Naive B cell (primary cell): ENCODE measurements around the gene SLC66A3. TPM values are rescaled to one million over a fixed set of nuclear protein-coding genes. Genes with fewer than 3 reads are reported as not detected.
A peak's percentile ranks its signal among the peaks of the same experiment; 100 is the strongest.

Source experiments
- ATAC-seq, 2 donors: fragments of 150-1000 bp; cut with Tn5 transposase; 2 replicates each; pipeline ENCODE4 v1.10.0; 2021; ENCODE audit warnings: low read depth in 2 of 2, mild to moderate bottlenecking in 2 of 2, moderate library complexity in 2 of 2
- DNase-seq: peaks from one replicate; pipeline ENCODE4 v3.0.0; 2022
- H3K27ac Mint-ChIP-seq, 6 donors: one replicate each; pipeline ENCODE4 v1.8.0; 2020 to 2022; ENCODE audit warnings: mild to moderate bottlenecking in 6 of 6, mixed read lengths in 6 of 6, moderate library complexity in 5 of 6, inconsistent platforms in 2 of 6
- H3K27me3 Mint-ChIP-seq, 3 donors: one replicate each; pipeline ENCODE4 v1.8.0; 2021 to 2022; ENCODE audit warnings: mixed read lengths in 3 of 3, mild to moderate bottlenecking in 1 of 3
- H3K36me3 Mint-ChIP-seq, 2 donors: one replicate each; pipeline ENCODE4 v1.8.0; 2020 to 2022; ENCODE audit warnings: mixed read lengths in 2 of 2, inconsistent platforms in 1 of 2, mild to moderate bottlenecking in 1 of 2
- H3K4me1 Mint-ChIP-seq, 3 donors: one replicate each; pipeline ENCODE4 v1.8.0; 2020 to 2022; ENCODE audit warnings: mixed read lengths in 3 of 3, inconsistent platforms in 1 of 3, mild to moderate bottlenecking in 1 of 3, moderate library complexity in 1 of 3
- H3K4me3 Mint-ChIP-seq, 8 donors: one replicate each; pipeline ENCODE4 v1.8.0; 2020 to 2022; ENCODE audit warnings: mild to moderate bottlenecking in 8 of 8, mixed read lengths in 8 of 8, moderate library complexity in 8 of 8, inconsistent platforms in 2 of 8
- H3K9me3 Mint-ChIP-seq, 7 donors: one replicate each; pipeline ENCODE4 v1.8.0; 2020 to 2022; ENCODE audit warnings: mixed read lengths in 7 of 7, mild to moderate bottlenecking in 5 of 7, inconsistent platforms in 2 of 7, moderate library complexity in 1 of 7
- polyA plus RNA-seq, 6 donors: library from polyadenylated mRNA; unstranded; fragments of 300-500 nt; fragmentation: Illumina TruSeq; gene quantifications; one replicate each; pipeline ENCODE4 v1.2.3, GENCODE V29; 2021; ENCODE audit warnings: low read depth in 6 of 6

SLC66A3 gene
- polyA plus RNA-seq, 6 donors from 2014 or later, result 40.3 to 85.1 (median 43.9) TPM

- no peak for ATAC-seq
- Mint-ChIP-seq H3K4me3 (no peak overlapping the region), H3K36me3 (peaks cover 0 to 22% of the 10 kb centered on the region in 2 donors), H3K4me1 (peaks cover 4 to 7% (median 6%) of the 10 kb centered on the region in 3 donors), H3K9me3 (no peaks in the 10 kb centered on the region), H3K27me3 (no peaks in the 10 kb centered on the region), H3K27ac (no peak overlapping the region)
- DNase-seq, result no peak
Observed at GRCh38 chr2:11179196-11179595, 23.9 kb downstream of the SLC66A3 start.

GRCh38 chr2:11179899-11180298 is 24.6 kb downstream of the SLC66A3 start:
- Mint-ChIP-seq H3K4me1 (peaks cover 4 to 7% (median 6%) of the 10 kb centered on the region in 3 donors), H3K9me3 (no peaks in the 10 kb centered on the region), H3K27me3 (no peaks in the 10 kb centered on the region), H3K36me3 (peaks cover 0 to 22% of the 10 kb centered on the region in 2 donors), H3K4me3 (no peak overlapping the region), H3K27ac (peak overlapping the region in 1 of 6 donors; percentile 49)
- no peak for ATAC-seq
- DNase-seq, result no peak

- Mint-ChIP-seq H3K27me3 (no peaks in the 10 kb centered on the region), H3K27ac (no peak overlapping the region), H3K9me3 (no peaks in the 10 kb centered on the region), H3K4me3 (no peak overlapping the region), H3K4me1 (no peaks in the 10 kb centered on the region), H3K36me3 (peaks cover 0 to 22% of the 10 kb centered on the region in 2 donors)
- ATAC-seq (no peak), DNase-seq (no peak)
Observed at GRCh38 chr2:11180653-11181052, 25.4 kb downstream of the SLC66A3 start.

- H3K36me3 Mint-ChIP-seq, result peaks cover 10 to 26% of the 10 kb centered on the region in 2 donors
- no peaks in the 10 kb centered on the region for H3K4me1 Mint-ChIP-seq
- H3K27me3 Mint-ChIP-seq, result no peaks in the 10 kb centered on the region
- H3K27ac Mint-ChIP-seq, result no peak overlapping the region
- DNase-seq (no peak), ATAC-seq (no peak)
- H3K9me3 Mint-ChIP-seq, result no peaks in the 10 kb centered on the region
- H3K4me3 Mint-ChIP-seq, result no peak overlapping the region
Observed at GRCh38 chr2:11182951-11183350, 27.7 kb downstream of the SLC66A3 start.

GRCh38 chr2:11186145-11186544 is 30.9 kb downstream of the SLC66A3 start:
- Mint-ChIP-seq H3K27me3 (no peaks in the 10 kb centered on the region), H3K9me3 (no peaks in the 10 kb centered on the region), H3K4me3 (no peak overlapping the region), H3K27ac (no peak overlapping the region), H3K36me3 (peaks cover 10 to 16% of the 10 kb centered on the region in 2 donors), H3K4me1 (no peaks in the 10 kb centered on the region)
- ATAC-seq, result no peak
- DNase-seq, result no peak

GRCh38 chr2:11187083-11187619 is 31.9 kb downstream of the SLC66A3 start:
- Mint-ChIP-seq H3K4me1 (no peaks in the 10 kb centered on the region), H3K27ac (no peak overlapping the region), H3K9me3 (no peaks in the 10 kb centered on the region), H3K27me3 (no peaks in the 10 kb centered on the region), H3K36me3 (peaks cover 10 to 16% of the 10 kb centered on the region in 2 donors), H3K4me3 (no peak overlapping the region)
- DNase-seq (no peak), ATAC-seq (no peak)

GRCh38 chr2:11187731-11188130 is 32.5 kb downstream of the SLC66A3 start:
- no peak for ATAC-seq
- DNase-seq, result no peak
- Mint-ChIP-seq H3K4me3 (no peak overlapping the region), H3K27ac (no peak overlapping the region), H3K4me1 (no peaks in the 10 kb centered on the region), H3K27me3 (no peaks in the 10 kb centered on the region), H3K9me3 (no peaks in the 10 kb centered on the region), H3K36me3 (peaks cover 11 to 16% of the 10 kb centered on the region in 2 donors)

GRCh38 chr2:11196246-11196645 is 41.0 kb downstream of the SLC66A3 start:
- no peaks in the 10 kb centered on the region for H3K9me3 Mint-ChIP-seq
- no peaks in the 10 kb centered on the region for H3K4me1 Mint-ChIP-seq
- H3K27me3 Mint-ChIP-seq, result no peaks in the 10 kb centered on the region
- DNase-seq (no peak), ATAC-seq (no peak)
- H3K27ac Mint-ChIP-seq, result peak overlapping the region in 1 of 6 donors; percentile 76
- H3K36me3 Mint-ChIP-seq, result peaks cover 17 to 30% of the 10 kb centered on the region in 2 donors
- no peak overlapping the region for H3K4me3 Mint-ChIP-seq

- Mint-ChIP-seq H3K27me3 (no peaks in the 10 kb centered on the region), H3K4me3 (no peak overlapping the region), H3K9me3 (no peaks in the 10 kb centered on the region), H3K36me3 (peaks cover 8 to 23% of the 10 kb centered on the region in 2 donors), H3K4me1 (peaks cover 0 to 6% (median 0%) of the 10 kb centered on the region in 3 donors), H3K27ac (no peak overlapping the region)
- ATAC-seq (no peak), DNase-seq (no peak)
Observed at GRCh38 chr2:11200651-11201050, 45.4 kb downstream of the SLC66A3 start.

GRCh38 chr2:11201969-11202368 is 46.7 kb downstream of the SLC66A3 start:
- no peak overlapping the region for H3K27ac Mint-ChIP-seq

GRCh38 chr2:11203480-11203879 is 48.2 kb downstream of the SLC66A3 start:
- Mint-ChIP-seq H3K9me3 (no peaks in the 10 kb centered on the region), H3K27ac (no peak overlapping the region), H3K4me1 (peaks cover 0 to 6% (median 0%) of the 10 kb centered on the region in 3 donors), H3K36me3 (peaks cover 0 to 11% of the 10 kb centered on the region in 2 donors), H3K4me3 (no peak overlapping the region), H3K27me3 (no peaks in the 10 kb centered on the region)
- no peak for ATAC-seq
- no peak for DNase-seq

More at GRCh38 chr2:11201969-11202368, 46.7 kb downstream of the SLC66A3 start:
- ATAC-seq (no peak), DNase-seq (no peak)
- Mint-ChIP-seq H3K36me3 (peaks cover 0 to 11% of the 10 kb centered on the region in 2 donors), H3K27me3 (no peaks in the 10 kb centered on the region), H3K9me3 (no peaks in the 10 kb centered on the region), H3K4me3 (no peak overlapping the region), H3K4me1 (peaks cover 0 to 6% (median 0%) of the 10 kb centered on the region in 3 donors)

- Mint-ChIP-seq H3K4me1 (peaks cover 0 to 6% (median 0%) of the 10 kb centered on the region in 3 donors), H3K4me3 (no peak overlapping the region), H3K36me3 (peaks cover under 1 to 13% of the 10 kb centered on the region in 2 donors), H3K9me3 (no peaks in the 10 kb centered on the region), H3K27ac (no peak overlapping the region), H3K27me3 (no peaks in the 10 kb centered on the region)
- ATAC-seq, result no peak
- DNase-seq, result no peak
Observed at GRCh38 chr2:11208083-11208482, 52.8 kb downstream of the SLC66A3 start.

GRCh38 chr2:11212645-11213044 is 57.4 kb downstream of the SLC66A3 start:
- H3K27ac Mint-ChIP-seq, result peak overlapping the region in 1 of 6 donors; percentile 58
- H3K27me3 Mint-ChIP-seq, result no peaks in the 10 kb centered on the region
- no peak for ATAC-seq

GRCh38 chr2:11213090-11213638 is 57.9 kb downstream of the SLC66A3 start:
- H3K9me3 Mint-ChIP-seq, result no peaks in the 10 kb centered on the region
- H3K36me3 Mint-ChIP-seq, result peaks cover 27 to 28% of the 10 kb centered on the region in 2 donors
- H3K27ac Mint-ChIP-seq, result no peak overlapping the region

More at GRCh38 chr2:11212645-11213044, 57.4 kb downstream of the SLC66A3 start:
- Mint-ChIP-seq H3K9me3 (no peaks in the 10 kb centered on the region), H3K4me3 (no peak overlapping the region), H3K4me1 (peaks cover 0 to 4% (median 0%) of the 10 kb centered on the region in 3 donors), H3K36me3 (peaks cover 27 to 28% of the 10 kb centered on the region in 2 donors)
- no peak for DNase-seq

More at GRCh38 chr2:11213090-11213638, 57.9 kb downstream of the SLC66A3 start:
- ATAC-seq, result no peak
- Mint-ChIP-seq H3K27me3 (no peaks in the 10 kb centered on the region), H3K4me3 (no peak overlapping the region), H3K4me1 (peaks cover 0 to 4% (median 0%) of the 10 kb centered on the region in 3 donors)
- no peak for DNase-seq
